Ureter (tissue), 1 donor: ENCODE data around the gene SPPL3. TPM values are rescaled to one million over a fixed set of nuclear protein-coding genes. Genes with fewer than 3 reads are reported as not detected.

Source experiments
- DNase-seq: peaks from one replicate; pipeline ENCODE4 v3.0.0-alpha.2; 2020; ENCODE audit warnings: low spot score
- total RNA-seq: library from RNA; stranded (reverse); gene quantifications from one replicate; pipeline ENCODE4 v1.2.4, GENCODE V29; 2023
- donor health status: DM: yes; HTN: yes; CAD: no.

Gene SPPL3
- total RNA-seq, 1 donor from 2014 or later: 87.3 TPM

DNA sequence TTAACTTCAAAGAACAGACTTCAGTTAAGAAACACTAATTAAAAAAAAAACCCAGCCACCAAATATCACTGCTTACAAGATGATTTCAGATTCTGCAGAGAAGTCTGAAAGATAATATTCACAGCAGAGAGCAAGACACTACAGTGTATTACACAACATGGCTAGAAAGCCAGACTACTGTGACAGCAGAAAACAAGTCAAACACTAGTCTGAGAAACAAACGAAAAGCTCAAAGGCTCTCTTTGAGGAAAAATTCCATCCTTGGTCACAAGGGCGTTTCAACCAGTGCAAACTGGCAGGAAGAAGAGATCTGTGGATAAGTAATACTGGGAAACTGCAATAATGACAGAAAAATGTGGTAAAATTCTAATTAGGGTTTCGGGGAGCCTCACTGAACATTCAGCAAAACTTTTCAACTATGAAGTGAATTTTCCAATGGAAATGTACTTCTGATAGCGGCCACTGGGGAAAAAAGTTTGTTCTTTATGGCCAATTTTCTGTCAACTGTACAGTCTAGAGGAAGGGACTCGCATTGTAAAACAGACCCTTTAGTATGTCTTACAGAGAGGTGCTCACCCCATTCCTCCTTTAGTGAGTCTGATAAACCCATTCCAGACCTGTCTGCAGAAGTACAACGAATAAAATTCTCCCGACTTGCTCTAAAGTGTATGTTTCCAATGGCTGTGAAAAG, 128.2 kb downstream of the SPPL3 start:
- DNase-seq: no peak

DNA sequence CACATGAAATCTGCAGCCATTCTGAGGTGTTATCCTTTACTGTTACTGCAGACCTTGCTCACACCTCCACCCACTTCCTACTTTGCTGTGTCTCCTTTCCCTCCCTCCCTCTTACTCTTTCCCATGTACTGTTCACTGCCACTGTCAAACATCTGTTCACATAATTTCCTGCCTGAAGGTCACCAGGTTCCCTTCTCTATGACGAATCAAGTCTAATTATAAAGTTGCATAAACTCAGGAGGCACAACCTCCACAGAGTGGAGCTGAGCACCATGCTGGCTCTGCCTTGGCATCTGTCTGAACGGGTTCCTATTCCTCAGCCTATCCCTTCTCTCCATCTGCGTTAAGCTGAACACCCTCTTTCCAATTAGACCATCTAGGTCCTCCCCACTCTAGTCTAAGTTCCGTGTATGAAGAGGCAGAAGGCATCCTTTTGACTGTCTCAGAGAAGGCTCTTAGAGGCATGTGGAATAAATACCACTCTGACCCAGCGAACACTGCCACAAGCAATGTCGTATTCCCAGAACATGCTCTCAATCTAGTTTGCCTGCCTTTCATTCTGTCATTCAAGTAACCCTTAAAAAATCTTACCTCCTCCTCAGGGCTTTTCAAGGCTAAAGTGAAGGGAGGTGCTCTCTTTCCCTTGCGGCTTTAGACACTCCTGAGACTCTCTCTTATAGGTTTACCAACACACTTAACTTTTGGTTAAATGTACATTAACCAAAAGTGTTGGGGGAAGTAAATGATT, 129.8 kb downstream of the SPPL3 start:
- no peak for DNase-seq

DNA sequence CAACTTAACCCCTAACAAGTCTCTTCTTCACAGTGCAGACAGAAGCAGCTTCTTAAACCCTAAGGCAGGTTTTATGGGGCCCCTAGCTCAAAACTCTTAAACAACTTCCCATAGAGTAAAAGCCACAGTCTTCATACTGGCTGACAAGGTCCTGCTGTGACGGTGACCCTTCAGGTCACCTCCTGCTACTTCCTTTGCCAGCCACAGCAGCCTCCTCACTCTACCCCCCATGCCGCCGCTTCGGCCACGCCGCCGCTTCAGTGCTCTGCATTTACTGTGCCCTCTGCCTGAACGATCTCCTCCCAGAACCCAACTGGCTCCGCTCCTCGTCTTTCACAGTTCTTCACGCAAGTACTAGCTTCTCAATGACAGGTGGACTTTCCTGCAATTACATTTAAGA, 133.1 kb downstream of the SPPL3 start:
- DNase-seq: no peak

DNA sequence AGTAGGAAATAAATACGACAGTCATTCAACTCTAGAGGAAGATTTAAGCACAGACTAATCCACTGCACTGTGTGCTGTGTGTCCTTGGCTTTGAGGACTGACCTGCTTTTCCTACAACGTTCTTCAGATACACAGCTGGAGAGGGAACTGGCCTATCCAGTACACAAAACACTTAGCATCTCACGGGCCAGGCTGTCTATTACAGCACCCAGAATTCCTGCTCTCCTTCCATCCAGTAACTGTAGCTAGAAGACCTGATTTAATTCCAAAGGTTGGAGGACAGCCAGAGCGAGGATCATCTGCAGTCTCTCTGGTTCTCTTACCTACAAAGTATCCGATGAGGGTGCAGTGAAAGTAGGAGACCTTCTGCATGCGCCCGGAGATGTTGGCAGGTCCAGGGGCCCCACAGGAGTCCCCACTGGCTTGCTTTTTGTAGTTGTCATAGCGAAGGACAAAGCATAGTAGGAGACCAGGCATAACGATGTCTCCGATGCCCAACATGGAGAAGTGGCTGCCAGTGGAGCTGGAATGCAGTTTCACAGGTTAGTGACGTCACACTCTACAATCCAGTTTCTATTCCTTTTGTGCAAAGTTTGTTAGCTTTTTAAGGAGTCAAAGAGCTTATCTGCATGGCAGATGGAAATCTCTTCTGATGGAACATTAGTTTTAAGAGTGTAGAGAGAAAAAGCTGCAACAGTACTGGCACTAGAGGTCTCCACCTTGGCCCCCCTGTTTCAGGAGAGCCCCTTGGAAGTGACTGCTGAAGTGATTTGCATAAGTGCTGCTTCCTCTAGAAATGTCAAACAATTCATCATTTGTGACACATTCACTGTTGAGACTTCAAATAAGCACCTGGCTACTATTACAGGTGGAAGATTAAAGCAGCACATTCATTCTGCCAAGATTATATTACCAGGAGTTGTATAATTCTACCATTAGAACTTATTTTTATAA, 136.8 kb downstream of the SPPL3 start:
- DNase-seq: no peak

DNA sequence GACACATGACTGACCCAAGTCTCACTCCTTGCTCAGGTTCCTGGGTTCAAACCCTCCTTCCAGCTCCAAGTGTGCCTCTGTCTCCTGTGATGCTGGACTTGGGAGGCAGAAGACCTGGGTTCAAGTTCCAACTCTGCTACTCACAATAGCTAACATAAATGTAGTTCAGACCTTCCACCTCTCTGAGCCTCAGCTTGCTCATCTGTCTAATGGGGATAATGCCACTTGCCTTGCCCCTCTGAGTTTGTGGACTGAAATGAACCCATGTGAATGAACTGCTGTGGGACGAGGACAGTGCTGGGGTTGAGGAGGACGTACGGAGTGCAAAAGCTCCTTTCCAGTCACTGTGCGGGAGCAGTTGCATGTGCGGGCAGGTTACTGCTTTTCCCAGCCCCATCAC, 137.6 kb downstream of the SPPL3 start:
- DNase-seq: no peak

DNA sequence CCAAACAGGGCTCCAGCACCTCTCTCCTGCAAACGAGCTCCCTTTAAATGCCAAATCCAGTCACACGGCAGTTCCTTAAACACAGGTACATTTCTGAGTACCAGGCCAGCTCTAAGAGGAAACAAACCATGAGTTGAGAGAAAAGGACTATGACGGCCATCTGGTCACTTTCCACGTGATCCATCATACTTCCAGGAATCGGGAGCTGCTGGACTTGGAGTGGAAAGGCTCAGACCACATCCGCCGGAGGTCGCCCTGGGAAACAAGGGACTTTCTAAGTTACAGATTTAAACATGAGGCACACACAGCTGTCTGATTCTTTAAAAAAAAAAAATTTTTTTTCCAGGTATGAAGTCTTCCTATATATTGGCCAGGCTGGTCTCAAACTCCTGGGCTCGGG, 139.3 kb downstream of the SPPL3 start:
- DNase-seq: no peak

DNA sequence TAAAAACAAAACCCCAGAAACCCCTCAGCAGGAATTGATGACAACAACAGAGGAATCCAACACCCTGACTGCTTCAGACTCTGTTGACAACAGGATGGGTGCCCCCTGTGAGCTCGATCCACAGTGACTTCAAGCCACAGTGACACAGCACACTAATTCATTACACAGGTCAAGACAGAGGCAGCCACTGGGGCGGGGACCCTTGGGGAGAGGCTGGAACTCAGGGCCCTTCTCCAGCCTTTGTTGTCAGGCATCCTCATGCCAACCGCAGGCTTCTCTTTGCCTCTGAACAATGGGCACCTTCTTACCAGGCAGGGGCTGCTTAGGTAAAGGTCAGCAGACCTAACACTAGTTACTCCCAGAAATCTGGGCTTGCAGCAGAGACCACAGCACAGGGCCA, 140.9 kb downstream of the SPPL3 start:
- no peak for DNase-seq

DNA sequence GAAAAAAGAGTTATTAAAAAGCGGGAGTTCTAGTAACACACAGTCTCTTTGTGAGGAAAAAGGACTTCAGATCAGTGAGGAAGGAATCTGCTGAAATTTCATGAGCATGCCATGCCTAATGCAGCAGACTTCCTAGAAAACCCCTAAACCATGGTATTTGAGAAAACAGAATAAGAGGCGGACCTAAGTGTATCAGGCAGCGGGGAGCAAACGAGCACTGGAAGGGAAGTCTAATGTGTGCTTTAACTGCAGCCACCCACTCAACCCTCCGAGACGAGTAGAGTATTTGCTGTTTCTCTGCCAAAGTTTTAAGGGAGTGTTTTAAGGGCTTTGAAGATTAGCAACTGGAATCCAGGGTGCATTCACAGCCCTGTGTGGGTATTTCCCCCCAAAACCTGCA, 142.1 kb downstream of the SPPL3 start:
- DNase-seq: no peak

DNA sequence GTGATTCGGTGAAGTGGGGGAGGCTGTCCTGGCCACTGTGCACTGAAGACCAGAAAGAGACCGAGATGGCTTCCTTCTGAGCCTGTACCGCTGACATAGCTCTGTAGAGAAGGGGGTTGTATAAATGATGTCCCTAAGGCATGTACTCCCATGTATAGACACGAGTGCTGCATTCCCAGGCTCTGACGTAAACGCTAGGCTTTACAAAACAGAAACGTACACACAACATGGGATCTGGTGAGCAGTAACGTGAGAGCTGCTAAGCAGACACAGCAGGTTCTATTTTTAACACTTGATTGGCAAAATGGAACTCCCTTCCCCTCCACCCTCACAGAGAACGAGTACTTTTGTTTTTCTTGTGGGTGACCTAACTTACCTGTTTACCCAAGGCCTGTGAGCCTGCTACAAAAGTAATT, 142.6 kb downstream of the SPPL3 start:
- no peak for DNase-seq

DNA sequence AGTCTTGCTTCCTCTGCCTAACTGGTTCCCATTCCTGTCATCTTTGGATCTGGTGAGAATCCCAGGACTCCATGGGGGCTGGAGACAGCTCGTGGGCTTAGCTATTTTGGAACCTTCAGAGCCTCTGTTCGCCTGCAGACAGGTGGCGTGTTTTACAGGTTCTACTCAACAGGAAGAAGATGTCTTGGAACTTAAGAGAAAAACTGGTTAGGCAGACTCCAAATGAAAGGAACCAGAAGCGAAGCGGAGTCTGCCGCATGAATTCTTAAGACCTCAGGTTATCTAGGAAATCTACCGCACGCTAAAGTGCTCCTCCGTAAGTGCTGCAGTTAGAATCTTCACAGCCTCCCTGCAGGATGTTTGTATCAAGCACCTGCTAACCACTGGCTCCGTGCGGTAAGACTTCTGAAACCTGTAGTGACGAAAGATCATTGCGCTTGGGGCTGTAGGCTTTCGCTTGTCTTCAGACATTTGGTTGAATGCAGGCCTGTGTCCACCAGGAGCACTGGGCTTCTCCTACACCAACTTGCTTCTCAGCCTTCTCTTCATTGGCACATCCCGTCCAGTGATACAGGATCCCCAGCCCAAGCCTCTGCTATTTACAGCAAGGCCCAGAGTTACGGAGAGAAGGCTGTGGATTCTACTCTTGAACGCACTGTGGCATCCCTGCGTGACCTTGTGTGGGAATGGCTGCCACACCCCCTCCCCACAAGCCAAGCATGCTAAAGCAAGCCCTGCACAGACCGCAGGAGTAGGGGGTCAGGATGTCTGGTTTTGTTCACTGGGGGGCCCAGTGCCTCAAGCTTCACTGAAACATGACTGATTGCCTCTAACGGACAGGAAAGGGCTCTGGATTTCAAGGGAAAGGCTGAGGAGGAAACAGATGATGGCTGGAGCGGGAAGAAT, 143.6 kb downstream of the SPPL3 start:
- no peak for DNase-seq

DNA sequence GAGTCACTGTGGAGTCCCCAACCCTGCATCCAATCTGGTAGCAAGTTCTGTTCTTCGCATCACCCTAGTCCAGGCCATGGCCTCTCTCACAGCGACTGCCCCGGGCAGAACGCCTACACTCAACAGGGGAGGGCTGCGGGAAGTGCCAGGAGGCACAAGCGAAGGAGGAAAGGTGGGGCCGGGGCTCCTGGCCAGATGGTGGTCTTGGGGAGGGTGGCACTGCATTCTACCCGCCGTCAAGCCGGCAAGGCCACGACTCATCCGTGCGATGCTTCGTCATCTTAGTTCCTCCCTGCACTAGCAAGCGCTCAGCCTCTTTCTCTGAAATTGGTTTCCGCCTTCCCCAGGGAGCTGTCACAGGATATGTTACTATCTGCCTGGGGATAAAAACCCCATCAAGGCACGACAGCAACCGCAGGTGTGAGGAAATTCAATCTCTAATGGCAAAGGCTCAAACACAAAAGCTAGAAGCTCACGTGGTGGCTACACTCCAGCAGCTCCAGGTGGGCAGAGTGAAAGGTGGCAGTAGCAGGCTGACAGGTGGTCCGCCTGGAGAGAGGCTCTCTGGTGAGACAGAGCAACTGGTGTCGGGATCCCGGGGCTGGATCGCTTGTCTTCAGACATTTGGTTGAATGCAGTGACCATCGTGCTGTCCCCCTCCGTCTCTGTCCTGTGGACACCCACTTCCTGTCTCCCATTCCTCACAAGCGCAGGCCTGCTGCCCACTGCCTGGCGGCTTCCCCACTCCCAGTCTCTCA, 144.4 kb downstream of the SPPL3 start:
- no peak for DNase-seq

DNA sequence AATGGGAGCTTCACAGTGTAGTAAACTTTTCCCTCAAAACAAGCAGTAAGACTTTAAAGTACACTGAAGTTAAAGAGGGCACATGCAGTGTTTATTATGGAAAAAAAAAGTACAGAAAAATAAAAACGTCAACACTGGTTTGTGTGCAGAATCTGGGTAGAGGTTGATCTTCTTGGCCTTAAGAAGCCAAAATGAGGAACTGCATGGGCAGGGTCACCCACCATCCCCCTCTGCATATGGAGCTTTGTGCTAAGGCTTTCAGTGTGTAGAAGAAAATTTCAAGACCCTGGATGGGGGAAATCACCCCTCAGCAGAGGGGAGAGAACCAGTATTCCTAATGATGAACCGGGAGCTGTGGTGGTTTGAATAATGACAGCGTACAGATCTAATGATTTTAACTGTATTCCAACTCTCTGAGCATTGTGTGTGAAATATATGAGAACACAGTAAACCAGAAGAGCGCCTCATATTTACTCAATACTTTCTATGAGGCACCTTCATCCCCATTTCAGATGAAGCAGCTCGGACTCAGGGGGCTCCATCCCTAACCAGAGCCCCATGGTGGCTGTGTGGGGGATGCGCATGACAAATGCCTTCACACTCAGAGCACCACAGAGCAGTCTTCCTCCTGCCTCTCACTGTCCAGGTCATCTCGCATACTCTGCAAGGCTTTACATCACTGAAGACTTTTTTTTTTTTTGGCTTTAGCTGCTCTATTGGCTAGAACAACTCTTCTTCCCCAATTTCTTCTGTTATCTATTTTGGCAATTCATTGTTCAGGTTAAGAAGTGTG, 145.2 kb downstream of the SPPL3 start:
- DNase-seq: no peak

DNA sequence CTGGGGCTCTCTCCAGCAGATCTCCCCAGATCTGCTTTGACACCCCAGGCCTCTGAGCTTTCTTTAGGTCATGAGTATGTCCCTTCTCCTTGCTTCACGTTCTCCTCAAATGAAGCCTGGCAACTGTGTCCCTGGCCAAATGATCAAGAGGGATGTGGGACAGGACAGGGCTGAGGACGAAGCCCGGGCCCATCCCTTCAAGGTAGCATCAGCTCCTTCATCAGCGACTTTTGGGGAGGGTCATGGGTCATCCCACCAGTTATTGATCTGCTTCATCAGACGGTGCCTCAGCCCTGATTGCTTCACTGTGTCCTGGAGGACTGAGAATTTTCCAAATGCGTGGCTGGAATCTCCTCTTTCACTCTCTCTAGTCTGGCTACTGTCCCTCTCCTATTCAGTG, 146.2 kb downstream of the SPPL3 start:
- DNase-seq: no peak

DNA sequence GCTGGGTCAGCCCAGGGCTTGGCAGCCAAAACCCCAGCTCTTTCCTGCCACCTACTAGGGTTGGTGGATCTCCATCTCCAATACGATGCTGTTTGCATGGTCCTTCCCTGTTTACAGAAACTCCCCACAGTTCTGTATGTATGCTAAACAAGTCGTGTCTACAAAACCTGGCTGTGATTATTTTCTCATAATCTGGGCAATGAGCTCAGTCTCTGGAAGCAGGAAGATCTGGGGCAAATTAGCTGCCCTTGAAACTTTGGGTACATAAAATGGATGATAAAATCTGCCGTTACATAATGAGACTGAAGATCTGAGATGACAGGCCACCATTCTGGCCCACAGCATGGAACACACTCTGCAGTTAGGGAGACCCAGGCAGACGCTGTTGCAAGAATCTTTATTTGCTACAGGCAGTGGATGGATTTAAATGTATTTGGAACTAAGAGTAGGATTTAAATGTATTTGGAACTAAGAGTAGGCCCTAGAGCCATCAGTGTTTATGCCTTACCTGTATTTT, 146.9 kb downstream of the SPPL3 start:
- DNase-seq: no peak

DNA sequence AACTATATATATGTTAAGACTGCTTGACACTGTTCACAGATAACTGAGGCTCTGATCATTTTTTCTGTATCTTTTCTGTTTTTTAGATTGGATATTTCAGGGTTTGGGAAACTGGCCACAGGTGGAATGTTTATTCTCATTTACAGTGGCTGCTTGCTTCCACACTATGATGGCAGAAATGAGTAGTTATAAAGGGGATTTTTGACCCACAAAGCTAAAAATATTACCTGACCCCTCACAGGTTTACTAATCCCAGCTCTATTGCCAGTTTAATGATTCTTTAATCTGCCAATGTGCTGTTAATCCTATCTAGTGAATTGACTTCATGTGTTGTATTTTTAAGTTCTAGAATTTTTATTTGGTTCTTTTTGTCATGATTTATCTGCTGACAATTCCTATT, 148.9 kb downstream of the SPPL3 start:
- no peak for DNase-seq

DNA sequence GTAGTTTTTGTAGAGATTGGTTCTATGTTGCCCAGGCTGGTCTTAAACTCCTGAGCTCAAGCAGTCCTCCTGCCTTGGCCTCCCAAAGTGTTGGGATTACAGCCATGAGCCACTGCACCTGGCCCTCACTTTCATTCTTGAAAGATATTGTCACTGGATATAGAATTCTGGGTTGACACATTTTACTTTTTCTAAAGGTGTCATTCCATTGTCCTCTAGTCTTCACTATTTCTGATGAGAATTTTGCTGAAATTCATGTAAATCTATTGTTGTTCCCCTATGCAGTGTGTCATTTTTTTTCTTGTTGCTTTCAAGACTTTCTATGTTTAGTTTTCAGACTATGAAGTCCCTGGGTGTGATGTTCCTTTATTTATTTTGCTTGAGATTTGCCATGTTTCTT, 149.4 kb downstream of the SPPL3 start:
- no peak for DNase-seq

DNA sequence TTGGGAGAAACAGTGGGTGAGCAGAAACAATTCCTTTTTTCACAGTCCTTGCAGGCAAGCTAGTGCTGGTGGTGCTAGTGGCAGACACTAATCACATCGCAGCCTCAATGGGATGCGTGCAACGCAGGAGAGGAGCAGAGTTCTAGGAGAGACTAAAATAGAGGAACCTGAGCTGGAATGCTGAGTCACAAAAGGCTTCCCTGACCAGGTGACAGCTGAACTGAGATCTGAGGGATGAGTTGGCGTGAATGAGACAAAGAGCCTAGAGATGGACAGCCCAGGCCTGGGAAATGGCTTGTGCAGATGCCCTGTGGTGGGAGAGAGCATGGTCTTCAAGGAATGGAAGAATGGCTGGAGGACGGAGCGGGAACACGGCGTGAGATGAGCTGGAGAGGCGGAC, 152.8 kb downstream of the SPPL3 start:
- no peak for DNase-seq

DNA sequence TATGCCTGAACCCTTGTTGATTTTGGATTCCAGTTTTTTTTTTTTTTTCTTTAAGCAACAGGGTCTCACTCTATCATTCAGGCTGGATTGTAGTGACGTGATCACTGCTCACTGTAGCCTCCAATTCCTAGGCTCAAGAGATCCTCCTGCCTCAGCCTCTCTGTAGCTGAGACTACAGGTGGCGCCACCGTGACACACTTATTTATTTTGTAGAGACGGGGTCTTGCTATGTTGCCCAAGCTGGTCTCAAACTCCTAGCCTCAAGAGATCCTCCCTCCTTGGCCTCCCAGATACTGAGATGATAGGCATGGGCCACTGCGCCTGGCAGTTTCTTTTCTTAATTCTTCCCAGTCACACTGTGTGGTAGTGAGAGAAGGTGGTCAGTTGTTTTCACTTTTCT, 153.4 kb downstream of the SPPL3 start:
- DNase-seq: no peak

DNA sequence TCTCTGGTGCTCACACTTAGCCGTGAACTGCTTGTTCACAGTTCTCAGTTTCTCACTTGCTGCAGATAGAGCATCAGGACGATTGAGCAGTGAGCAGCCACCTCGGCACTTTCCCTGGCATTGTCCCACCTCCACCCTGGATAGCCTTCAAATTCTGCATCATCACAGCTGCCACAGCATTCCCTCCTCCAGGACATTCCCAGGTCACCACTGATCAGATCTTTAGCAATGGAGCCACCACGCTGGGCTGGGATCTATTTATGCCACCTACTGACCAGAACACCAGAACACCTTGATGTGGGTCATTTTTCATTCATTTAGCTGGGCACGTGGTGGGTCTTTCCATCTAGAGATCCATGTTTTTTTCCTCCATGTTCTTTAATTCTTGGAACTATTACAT, 154.9 kb downstream of the SPPL3 start:
- DNase-seq: no peak

DNA sequence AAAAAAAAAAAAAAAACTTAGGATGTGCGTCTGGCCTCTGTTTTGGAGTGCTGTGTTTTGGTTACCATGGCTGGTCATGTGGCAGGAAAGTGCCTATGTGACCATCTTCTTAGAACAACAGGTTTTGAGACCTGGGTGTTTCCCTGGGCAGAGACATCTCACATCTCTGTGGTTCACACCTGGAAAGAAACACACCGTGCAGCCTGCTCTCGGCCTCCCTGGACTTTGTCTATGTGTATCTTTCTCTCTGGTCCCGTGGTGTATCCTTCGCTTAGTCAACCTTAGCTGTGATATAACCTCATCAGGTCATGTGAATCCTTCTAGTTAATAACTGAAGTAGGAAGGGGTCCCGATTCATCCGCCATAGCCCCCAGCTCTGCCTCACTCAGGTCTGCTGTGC, 155.9 kb downstream of the SPPL3 start:
- DNase-seq: no peak
